Measurements from ENCODE around the gene KCNQ1OT1.

The KCNQ1OT1 gene

GRCh38 chr11:2669634-2670469, 29.9 kb downstream of the KCNQ1OT1 start:
- H3K4me3 ChIP-seq: no peak overlapping the region
- no peak overlapping the region for H3K27ac ChIP-seq
- peak; percentile 41 for DNase-seq (ENCODE audit: low spot score)
- TF ChIP-seq CTCF (IDR thresholded peaks at IDR 0.05): no peak

DNA sequence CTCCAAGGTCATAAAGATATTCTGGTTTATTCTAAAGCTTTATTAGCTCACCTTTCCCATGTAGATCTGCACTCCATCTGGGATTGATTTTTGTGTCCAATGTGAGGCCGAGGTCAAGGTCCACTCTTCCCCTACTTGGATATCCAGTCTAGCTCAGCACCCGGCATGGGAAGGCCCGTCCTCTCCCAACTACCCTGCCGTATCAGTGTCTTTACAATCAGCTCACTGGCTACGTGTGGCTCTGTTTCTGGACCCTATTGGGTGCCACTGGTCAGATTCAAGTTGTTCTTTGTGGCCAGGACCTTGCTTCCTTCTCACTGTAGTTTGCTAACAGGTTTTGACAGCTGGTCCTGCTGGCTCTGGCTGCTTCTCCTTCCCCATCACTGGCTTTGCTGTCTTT, 30.9 kb downstream of the KCNQ1OT1 start:
- no peak overlapping the region for H3K4me3 ChIP-seq
- H3K27ac ChIP-seq: no peak overlapping the region
- TF ChIP-seq CTCF (IDR thresholded peaks at IDR 0.05): no peak
- DNase-seq (ENCODE audit: low spot score): no peak

- no peak for DNase-seq (ENCODE audit: low spot score)
- Histone ChIP-seq H3K27ac (no peak overlapping the region), H3K4me3 (no peak overlapping the region)
- no peak for TF ChIP-seq CTCF (IDR thresholded peaks at IDR 0.05)
Observed at GRCh38 chr11:2667940-2668339, 31.9 kb downstream of the KCNQ1OT1 start.

GRCh38 chr11:2666828-2667570, 32.8 kb downstream of the KCNQ1OT1 start:
- DNase-seq (ENCODE audit: low spot score): peak; percentile 56
- H3K4me3 ChIP-seq: no peak overlapping the region
- TF ChIP-seq CTCF (IDR thresholded peaks at IDR 0.05): no peak
- H3K27ac ChIP-seq: no peak overlapping the region

DNA sequence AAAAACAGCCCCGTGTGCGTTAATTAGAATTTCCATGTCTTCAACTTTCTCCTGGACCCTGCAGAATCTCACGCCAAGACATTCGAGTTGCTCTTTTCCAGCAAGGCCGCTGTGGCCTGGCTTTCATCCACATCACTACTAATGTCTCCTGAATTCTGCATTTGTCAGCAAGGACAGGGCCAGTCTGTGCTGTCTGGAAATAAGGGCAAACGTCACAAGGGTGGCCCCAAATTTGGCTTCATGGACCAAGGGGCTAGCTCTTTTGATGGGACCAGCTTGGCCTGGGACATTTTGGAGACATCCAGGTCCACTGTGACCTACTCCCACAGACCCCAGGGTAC, 33.4 kb downstream of the KCNQ1OT1 start:
- Histone ChIP-seq H3K27ac (no peak overlapping the region), H3K4me3 (no peak overlapping the region)
- peak; percentile 46 for DNase-seq (ENCODE audit: low spot score)
- no peak for TF ChIP-seq CTCF (IDR thresholded peaks at IDR 0.05)

DNA sequence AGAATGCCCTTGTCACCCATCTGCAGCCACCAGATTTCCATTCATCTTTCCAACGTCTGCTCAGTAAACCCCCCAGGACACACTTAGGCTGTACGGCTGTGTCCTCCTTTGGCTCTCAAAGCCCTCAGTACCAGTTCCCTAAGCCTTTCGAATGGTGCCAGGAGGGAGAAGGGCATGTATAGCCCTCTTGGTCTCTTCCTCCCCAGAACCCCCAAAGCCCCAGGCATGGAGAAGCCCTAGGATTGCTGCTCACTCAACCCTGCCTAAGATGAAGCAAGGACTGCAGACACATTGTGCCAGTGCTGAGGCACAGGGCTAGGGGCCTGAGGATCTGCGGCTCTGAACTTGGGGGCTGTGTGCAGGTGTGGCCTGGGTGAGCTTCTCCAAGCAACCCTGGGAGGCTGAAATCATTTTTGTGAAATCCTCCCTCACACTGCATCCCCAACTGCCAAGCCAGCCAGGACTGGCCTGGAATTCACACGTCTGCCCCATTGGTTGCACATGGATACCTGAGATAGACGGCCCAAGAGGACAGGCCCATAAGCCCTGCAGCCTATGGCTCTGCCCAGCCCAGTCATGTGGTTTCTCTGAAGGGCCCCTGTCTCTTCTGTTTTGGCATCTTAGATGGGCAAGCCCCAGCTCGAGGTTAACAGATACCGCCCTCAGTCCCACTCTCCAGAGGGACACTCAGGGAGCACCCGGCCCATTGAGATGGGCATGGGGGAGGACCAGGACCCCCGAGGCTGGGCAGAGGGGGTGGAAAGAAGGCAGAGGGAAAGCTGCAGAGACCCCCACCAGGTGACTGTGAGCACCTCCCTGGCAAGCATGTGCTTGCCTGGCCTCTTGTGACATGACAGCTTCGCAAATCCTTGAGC, 34.0 kb downstream of the KCNQ1OT1 start:
- no peak overlapping the region for H3K27ac ChIP-seq
- H3K4me3 ChIP-seq: no peak overlapping the region
- no peak for TF ChIP-seq CTCF (IDR thresholded peaks at IDR 0.05)
- peak; percentile 50 for DNase-seq (ENCODE audit: low spot score)

Measured in coronary artery (tissue), 2 donors.